Ovary (tissue), 3 donors: Measurements from ENCODE around the gene IFT81.

Source experiments
- CTCF ChIP-seq, 3 donors: fragments of 450-650 bp in 2 of 3; fragments of 200-600 bp in 1 of 3; IDR thresholded peaks; one replicate each; pipeline versions ENCODE4 v1.5.1 to v1.8.0; 2016 to 2022; ENCODE audit warnings: antibody characterized with exemption in 3 of 3, mild to moderate bottlenecking in 1 of 3
- EP300 ChIP-seq: sonication (generic); formaldehyde crosslinking; IDR thresholded peaks from one replicate; pipeline ENCODE4 v1.6.1; 2017; ENCODE audit warnings: antibody characterized with exemption
- donor health status: DM: no; HTN: no; CAD: no.

GRCh38 chr12:110157539-110157938, 33.4 kb downstream of the IFT81 start:
- TF ChIP-seq CTCF (IDR thresholded peaks at IDR 0.05), result no peak
- TF ChIP-seq EP300, result no peak
